A204.1 (cell line): ENCODE data around the gene GABRR1.

Experiments
- FAIRE-seq: peaks from 2 replicates; lab custom pipeline; 2012; peaks lifted over from hg19 to GRCh38; lab: Jason Lieb, UNC

GABRR1 gene

GRCh38 chr6:89215391-89215790 lies 1.8 kb downstream of the GABRR1 start:
- no peak for FAIRE-seq

GRCh38 chr6:89214197-89214596 lies 3.0 kb downstream of the GABRR1 start:
- FAIRE-seq, result no peak

GRCh38 chr6:89212472-89212871 lies 4.7 kb downstream of the GABRR1 start:
- FAIRE-seq, result no peak

- FAIRE-seq, result no peak
Measured at GRCh38 chr6:89209457-89209856, 7.7 kb downstream of the GABRR1 start.

GRCh38 chr6:89208551-89208950 lies 8.6 kb downstream of the GABRR1 start:
- FAIRE-seq, result no peak

- FAIRE-seq, result no peak
Measured at GRCh38 chr6:89205819-89206218, 11.3 kb downstream of the GABRR1 start.

GRCh38 chr6:89204096-89204495 lies 13.1 kb downstream of the GABRR1 start:
- FAIRE-seq, result no peak

GRCh38 chr6:89200706-89201215 lies 16.4 kb downstream of the GABRR1 start:
- no peak for FAIRE-seq

- FAIRE-seq, result no peak
Measured at GRCh38 chr6:89199579-89199978, 17.6 kb downstream of the GABRR1 start.

- no peak for FAIRE-seq
Measured at GRCh38 chr6:89198235-89198634, 18.9 kb downstream of the GABRR1 start.

- no peak for FAIRE-seq
Measured at GRCh38 chr6:89197141-89197540, 20.0 kb downstream of the GABRR1 start.

- no peak for FAIRE-seq
Measured at GRCh38 chr6:89194559-89194958, 22.6 kb downstream of the GABRR1 start.

GRCh38 chr6:89190741-89191140 lies 26.4 kb downstream of the GABRR1 start:
- no peak for FAIRE-seq

GRCh38 chr6:89187504-89187903 lies 29.7 kb downstream of the GABRR1 start:
- FAIRE-seq, result no peak

- no peak for FAIRE-seq
Measured at GRCh38 chr6:89186762-89187161, 30.4 kb downstream of the GABRR1 start.

- no peak for FAIRE-seq
Measured at GRCh38 chr6:89184344-89184743, 32.8 kb downstream of the GABRR1 start.

- no peak for FAIRE-seq
Measured at GRCh38 chr6:89183294-89183693, 33.9 kb downstream of the GABRR1 start.

GRCh38 chr6:89180971-89181370 lies 36.2 kb downstream of the GABRR1 start:
- FAIRE-seq, result no peak

GRCh38 chr6:89180112-89180511 lies 37.0 kb downstream of the GABRR1 start:
- no peak for FAIRE-seq

GRCh38 chr6:89173634-89174033 lies 43.5 kb downstream of the GABRR1 start:
- no peak for FAIRE-seq

GRCh38 chr6:89172131-89172530 lies 45.0 kb downstream of the GABRR1 start:
- FAIRE-seq, result no peak

GRCh38 chr6:89162047-89162371 lies 55.1 kb downstream of the GABRR1 start:
- no peak for FAIRE-seq

GRCh38 chr6:89161326-89162046 lies 55.7 kb downstream of the GABRR1 start:
- FAIRE-seq, result no peak

- no peak for FAIRE-seq
Measured at GRCh38 chr6:89160331-89161092, 56.6 kb downstream of the GABRR1 start.
